AG09319 (cell line): ENCODE results near the gene GALNT16.

Source experiments
- DNase-seq: peaks from one replicate; pipeline ENCODE4 v3.0.0-alpha.2; 2010; ENCODE audit warnings: low read depth; ENCODE audit errors: extremely low read depth
- TF ChIP-seq, protein P1 (sequence below): IDR thresholded peaks from 2 replicates; pipeline ENCODE4 v1.5.1; 2011; ENCODE audit warnings: low read depth, mild to moderate bottlenecking, inconsistent platforms, low read length, moderate library complexity

The GALNT16 gene

DNA sequence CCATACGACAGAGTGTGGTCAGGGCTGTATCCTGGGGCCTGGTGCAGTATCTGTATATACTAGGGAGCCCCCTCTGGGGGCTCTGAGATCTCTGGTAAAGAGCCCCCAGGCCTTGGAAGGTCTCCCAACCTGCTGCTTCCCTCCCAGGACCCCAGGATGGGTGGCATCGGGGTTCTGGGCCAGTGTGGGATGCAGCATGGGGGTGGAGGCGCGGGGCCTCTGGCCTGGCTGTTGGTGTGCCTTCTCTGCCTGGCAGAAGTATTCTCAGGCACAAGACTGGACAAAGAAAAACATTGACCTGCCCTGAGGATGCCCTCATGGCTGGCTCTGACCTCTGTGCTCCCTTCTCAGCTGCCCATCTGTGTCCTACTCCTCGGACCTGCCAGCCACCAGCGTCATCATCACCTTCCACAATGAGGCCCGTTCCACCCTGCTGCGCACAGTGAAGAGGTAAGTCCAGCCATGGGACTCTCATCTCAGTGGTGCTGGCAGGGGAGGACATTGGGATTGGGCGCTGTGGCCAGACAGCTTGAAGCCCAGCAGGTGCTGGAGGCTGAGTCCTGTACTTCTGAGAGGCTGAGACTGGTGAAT is 64.5 kb downstream of the GALNT16 start:
- TF ChIP-seq, protein P1, sequence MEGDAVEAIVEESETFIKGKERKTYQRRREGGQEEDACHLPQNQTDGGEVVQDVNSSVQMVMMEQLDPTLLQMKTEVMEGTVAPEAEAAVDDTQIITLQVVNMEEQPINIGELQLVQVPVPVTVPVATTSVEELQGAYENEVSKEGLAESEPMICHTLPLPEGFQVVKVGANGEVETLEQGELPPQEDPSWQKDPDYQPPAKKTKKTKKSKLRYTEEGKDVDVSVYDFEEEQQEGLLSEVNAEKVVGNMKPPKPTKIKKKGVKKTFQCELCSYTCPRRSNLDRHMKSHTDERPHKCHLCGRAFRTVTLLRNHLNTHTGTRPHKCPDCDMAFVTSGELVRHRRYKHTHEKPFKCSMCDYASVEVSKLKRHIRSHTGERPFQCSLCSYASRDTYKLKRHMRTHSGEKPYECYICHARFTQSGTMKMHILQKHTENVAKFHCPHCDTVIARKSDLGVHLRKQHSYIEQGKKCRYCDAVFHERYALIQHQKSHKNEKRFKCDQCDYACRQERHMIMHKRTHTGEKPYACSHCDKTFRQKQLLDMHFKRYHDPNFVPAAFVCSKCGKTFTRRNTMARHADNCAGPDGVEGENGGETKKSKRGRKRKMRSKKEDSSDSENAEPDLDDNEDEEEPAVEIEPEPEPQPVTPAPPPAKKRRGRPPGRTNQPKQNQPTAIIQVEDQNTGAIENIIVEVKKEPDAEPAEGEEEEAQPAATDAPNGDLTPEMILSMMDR, result no peak

DNA sequence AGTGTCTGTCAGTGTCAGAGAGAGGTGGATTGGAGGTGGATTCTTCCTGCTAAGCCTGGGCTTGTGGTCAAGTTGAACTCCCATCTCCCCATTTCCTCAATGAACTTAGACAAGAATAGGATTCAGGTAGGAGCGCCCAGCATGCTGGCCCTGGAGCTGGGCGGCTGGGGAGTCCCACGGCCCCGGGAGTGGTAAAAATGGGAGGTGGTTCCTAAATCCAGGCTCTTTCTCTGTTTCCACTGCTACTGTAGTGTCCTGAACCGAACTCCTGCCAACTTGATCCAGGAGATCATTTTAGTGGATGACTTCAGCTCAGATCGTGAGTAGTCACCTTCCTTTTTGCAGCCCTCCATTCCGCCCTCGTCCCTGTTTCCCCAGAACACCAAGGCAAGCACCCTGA is 65.1 kb downstream of the GALNT16 start:
- DNase-seq, result no peak
- TF ChIP-seq, protein P1, result no peak

More for the DNA sequence above, 64.5 kb downstream of the GALNT16 start:
- DNase-seq, result no peak

DNA sequence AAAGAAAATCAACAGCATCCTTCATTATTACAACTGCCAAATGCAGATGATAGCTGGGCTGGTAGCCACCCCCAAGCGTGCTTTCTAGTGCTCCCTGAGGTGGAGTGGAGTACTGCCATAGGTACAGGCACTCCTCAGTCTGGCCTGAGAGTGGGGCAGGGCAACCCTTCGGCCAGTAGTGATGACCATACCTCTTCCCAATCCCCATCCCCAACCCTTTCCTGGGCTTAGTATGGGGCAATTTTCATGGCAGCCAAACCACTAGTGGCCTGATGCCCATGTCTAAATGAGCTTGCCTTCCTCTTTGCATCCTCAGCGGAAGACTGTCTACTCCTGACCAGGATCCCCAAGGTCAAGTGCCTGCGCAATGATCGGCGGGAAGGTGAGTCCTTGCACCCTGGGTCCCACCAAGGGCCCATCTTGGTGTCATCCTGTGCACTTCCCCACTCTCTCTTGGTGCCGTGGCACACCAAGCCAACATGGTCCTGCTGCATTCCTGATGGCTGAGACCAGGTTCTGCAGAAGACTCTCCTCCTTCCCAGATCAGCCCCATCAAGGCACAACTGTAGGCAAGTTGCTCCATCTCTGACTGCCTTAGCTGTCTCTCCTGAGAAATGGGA is 65.8 kb downstream of the GALNT16 start:
- TF ChIP-seq, protein P1, result no peak
- no peak for DNase-seq

DNA sequence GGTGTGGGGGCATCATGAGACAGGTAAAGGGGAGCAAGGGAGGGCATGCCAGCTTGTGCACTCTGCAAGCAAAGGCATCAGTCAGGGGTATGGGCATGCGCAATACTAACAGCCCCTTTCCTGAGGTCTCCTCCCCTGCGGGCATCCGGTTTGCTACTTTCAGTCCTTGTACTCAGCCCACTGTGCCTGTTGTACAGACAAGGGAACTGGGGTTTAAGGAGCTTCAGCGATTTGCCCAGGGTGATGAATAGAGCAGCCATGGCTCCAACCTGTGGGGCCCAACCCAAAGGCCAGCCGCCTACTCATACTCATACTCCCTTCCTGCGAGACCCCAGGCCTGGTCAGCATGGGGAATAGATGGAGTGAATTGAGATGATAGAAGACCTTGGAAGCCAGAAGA is 66.7 kb downstream of the GALNT16 start:
- DNase-seq, result no peak
- TF ChIP-seq, protein P1, result no peak

DNA sequence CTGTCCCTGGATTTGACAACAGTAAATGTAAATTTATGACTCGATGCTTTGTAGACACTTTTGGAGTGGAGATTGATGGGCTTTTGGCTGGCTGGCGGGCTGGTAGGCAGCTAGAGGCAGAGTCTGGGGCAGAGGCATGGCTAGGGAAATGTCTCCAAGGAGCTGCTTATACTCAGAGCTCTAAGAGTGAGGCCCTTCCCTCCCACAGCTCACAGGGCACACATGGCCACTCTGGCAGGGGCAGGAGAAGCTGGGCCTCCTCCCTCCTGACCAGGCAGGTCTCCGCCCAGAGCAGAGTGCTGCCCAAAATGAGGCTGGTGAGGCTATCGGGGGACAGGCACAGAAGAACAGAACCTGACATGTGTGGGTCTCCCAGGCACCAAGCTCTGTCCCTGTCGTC is 67.5 kb downstream of the GALNT16 start:
- TF ChIP-seq, protein P1, result no peak
- DNase-seq, result no peak

DNA sequence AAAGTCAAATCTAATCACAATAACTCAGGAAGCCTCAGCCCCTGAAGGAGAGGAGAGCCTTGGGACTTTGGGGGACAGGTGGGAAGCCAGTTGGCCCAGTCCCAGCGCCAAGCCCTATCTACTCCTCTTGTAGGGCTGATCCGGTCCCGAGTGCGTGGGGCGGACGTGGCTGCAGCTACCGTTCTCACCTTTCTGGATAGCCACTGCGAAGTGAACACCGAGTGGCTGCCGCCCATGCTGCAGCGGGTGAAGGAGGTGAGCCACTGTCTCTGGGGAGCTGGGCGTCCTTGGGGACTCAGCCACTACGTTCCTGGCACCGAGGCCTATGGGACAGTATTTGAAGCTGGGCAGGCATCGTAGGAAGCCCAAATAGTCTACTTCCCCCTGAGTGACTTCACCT is 68.4 kb downstream of the GALNT16 start:
- DNase-seq, result no peak
- TF ChIP-seq, protein P1, result no peak

DNA sequence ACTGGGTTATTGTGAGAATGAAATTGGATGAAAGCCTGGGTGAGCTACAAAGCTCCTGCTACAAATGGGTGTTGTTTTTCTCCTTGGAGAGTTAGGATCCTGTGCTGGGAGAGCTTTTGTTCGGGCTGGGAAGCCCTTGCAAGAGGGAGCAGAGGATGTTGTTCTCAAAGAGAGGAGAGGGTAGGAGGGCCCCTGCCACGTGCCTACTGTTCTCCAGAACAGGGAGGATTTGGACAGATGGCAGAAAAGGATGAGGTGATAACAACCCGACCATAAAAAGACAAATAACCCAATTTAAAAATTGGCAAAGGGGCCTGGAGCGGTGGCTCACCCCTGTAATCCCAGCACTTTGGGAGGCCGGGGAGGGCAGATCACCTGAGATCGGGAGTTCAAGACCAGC is 68.8 kb downstream of the GALNT16 start:
- TF ChIP-seq, protein P1, result no peak
- no peak for DNase-seq
